Duodenal mucosa (tissue), 2 donors: ENCODE measurements around the gene DNAH14.
"Not testable (repeated sequence)": the region's sequence is repeated elsewhere in the genome, so short reads cannot be mapped to it uniquely, and the experiment has no call there.

Experiments
- H3K27ac ChIP-seq: one replicate; pipeline ENCODE4 v1.7.0; 2013; ENCODE audit warnings: low read depth, low read length
- H3K27me3 ChIP-seq, 2 donors: one replicate each; pipeline ENCODE4 v1.7.0; 2013; ENCODE audit warnings: low read length in 2 of 2, control low read depth in 1 of 2; ENCODE audit not compliant: insufficient read depth in 2 of 2, control insufficient read depth in 1 of 2
- H3K36me3 ChIP-seq, 2 donors: one replicate each; pipeline ENCODE4 v1.7.0; 2013; ENCODE audit warnings: low read length in 2 of 2, control low read depth in 1 of 2; ENCODE audit not compliant: insufficient read depth in 2 of 2, control insufficient read depth in 1 of 2
- H3K4me1 ChIP-seq, 2 donors: one replicate each; pipeline ENCODE4 v1.7.0; 2013; ENCODE audit warnings: low read length in 2 of 2, control low read depth in 1 of 2; ENCODE audit not compliant: insufficient read depth in 2 of 2, control insufficient read depth in 1 of 2
- H3K4me3 ChIP-seq, 2 donors: one replicate each; pipeline ENCODE4 v1.7.0; 2013; ENCODE audit warnings: low read length in 2 of 2, low read depth in 1 of 2
- H3K9ac ChIP-seq, 2 donors: one replicate each; pipeline ENCODE4 v1.7.0; 2013; ENCODE audit warnings: low read length in 2 of 2, low read depth in 1 of 2
- H3K9me3 ChIP-seq, 2 donors: one replicate each; pipeline ENCODE4 v1.7.0; 2013; ENCODE audit warnings: low read length in 2 of 2, control low read depth in 1 of 2; ENCODE audit not compliant: control insufficient read depth in 1 of 2

The DNAH14 gene

GRCh38 chr1:224991550-224991949 is 62.1 kb downstream of the DNAH14 start:
- H3K4me1 ChIP-seq = not testable (repeated sequence)

DNA sequence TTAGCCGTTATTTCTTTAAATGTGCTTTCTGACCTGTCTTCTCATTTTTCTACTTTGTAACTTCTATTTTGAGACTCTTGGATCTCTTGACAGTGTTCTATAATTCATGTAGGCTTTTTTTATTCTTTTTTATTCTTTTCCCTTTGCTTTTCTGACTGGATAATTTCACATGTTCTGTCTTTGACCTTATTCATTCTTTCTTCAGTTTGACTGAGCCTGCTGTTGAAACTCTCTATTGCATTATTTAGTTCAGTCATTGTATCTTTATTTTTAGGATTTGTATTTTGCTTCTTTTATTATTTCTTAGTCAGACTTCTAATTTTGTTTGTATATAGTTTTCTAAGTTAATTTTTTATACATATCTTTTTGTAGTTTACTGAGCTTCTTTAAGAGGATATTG is 66.1 kb downstream of the DNAH14 start:
- no peak overlapping the region for H3K9ac ChIP-seq
- H3K4me1 ChIP-seq = no peaks in the 10 kb centered on the region
- H3K27ac ChIP-seq = no peak overlapping the region
- no peak overlapping the region for H3K4me3 ChIP-seq
- H3K27me3 ChIP-seq = no peaks in the 10 kb centered on the region
- peaks cover 0 to 6% of the 10 kb centered on the region in 2 donors for H3K9me3 ChIP-seq
- H3K36me3 ChIP-seq = no peaks in the 10 kb centered on the region

More at GRCh38 chr1:224991550-224991949, 62.1 kb downstream of the DNAH14 start:
- H3K36me3 ChIP-seq, H3K4me3 ChIP-seq, H3K27ac ChIP-seq, H3K9ac ChIP-seq, H3K27me3 ChIP-seq, H3K9me3 ChIP-seq: not testable (repeated sequence)

- Histone ChIP-seq H3K27ac (no peak overlapping the region), H3K4me3 (no peak overlapping the region), H3K36me3 (no peaks in the 10 kb centered on the region), H3K9me3 (peaks cover 0 to 6% of the 10 kb centered on the region in 2 donors), H3K4me1 (no peaks in the 10 kb centered on the region), H3K9ac (no peak overlapping the region), H3K27me3 (no peaks in the 10 kb centered on the region)
These were observed 66.8 kb downstream of the DNAH14 start for GRCh38 chr1:224996266-224996665.

DNA sequence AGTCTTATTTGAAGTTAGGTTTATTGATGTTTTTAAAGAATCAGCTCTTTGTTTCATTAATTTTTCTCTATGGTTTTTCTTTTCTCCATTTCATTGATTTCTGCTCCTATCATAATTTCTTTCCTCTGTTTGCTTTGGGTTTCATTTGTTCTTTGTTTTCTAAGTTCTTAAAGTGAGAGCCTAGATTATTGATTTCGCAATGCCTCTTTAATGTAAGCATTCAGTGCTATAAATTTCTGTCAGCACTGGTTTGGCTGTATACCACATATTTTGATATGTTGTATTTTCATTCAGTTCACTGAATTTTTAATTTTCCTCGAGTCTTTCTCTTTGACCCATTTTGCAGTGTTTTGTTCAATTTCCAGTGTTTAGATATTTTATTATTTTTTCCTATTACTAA is 68.7 kb downstream of the DNAH14 start:
- H3K9me3 ChIP-seq = peaks cover 0 to 6% of the 10 kb centered on the region in 2 donors

DNA sequence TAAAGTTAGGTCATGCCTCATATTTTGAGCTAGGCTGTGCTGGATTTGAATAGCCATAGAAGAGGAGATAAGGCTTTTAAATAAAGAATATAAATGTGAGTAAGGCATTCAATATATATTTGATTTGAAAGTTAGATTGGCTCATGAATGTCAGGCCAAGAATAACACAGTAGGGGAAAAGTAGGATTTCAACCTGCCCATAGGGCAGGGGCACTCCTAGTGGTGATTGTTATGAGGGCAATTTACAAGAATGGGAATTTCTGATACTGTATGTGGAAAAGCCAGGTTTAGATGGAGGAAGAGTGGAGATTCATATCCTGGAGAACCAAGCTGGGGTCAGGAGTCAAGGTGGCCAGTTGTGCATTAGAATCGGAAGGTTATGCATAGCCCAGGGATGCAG is 74.9 kb downstream of the DNAH14 start:
- Histone ChIP-seq H3K36me3 (no peaks in the 10 kb centered on the region), H3K4me1 (no peaks in the 10 kb centered on the region), H3K27ac (no peak overlapping the region), H3K9ac (no peak overlapping the region), H3K27me3 (no peaks in the 10 kb centered on the region), H3K9me3 (no peaks in the 10 kb centered on the region), H3K4me3 (no peak overlapping the region)

More for the DNA sequence above, 68.7 kb downstream of the DNAH14 start:
- Histone ChIP-seq H3K4me3 (no peak overlapping the region), H3K36me3 (no peaks in the 10 kb centered on the region), H3K4me1 (no peaks in the 10 kb centered on the region), H3K27ac (no peak overlapping the region), H3K27me3 (no peaks in the 10 kb centered on the region), H3K9ac (no peak overlapping the region)

- H3K9me3 ChIP-seq, H3K9ac ChIP-seq, H3K36me3 ChIP-seq, H3K4me1 ChIP-seq, H3K4me3 ChIP-seq, H3K27ac ChIP-seq, H3K27me3 ChIP-seq: not testable (repeated sequence)
These were observed 76.9 kb downstream of the DNAH14 start for GRCh38 chr1:225006352-225006751.

DNA sequence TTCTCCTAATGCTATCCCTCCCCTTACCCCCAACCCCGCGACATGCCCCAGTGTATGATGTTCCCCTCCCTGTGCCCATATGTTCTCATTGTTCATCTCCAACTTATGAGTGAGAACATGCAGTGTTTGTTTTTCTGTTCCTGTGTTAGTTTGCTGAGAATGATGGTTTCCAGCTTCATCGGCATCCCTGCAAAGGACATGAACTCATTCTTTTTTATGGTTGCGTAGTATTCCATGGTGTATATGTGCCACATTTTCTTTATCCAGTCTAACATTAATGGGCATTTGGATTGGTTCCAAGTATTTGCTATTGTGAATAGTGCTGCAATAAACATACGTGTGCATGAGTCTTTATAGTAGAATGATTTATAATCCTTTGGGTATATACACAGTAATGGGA is 78.6 kb downstream of the DNAH14 start:
- not testable (repeated sequence) for H3K9ac ChIP-seq

GRCh38 chr1:225021037-225021436 is 91.6 kb downstream of the DNAH14 start:
- H3K9ac ChIP-seq = no peak overlapping the region
- no peaks in the 10 kb centered on the region for H3K4me1 ChIP-seq
- no peak overlapping the region for H3K27ac ChIP-seq
- H3K9me3 ChIP-seq = peaks cover 0 to 5% of the 10 kb centered on the region in 2 donors
- no peaks in the 10 kb centered on the region for H3K27me3 ChIP-seq
- H3K36me3 ChIP-seq = no peaks in the 10 kb centered on the region
- H3K4me3 ChIP-seq = no peak overlapping the region

More for the DNA sequence above, 78.6 kb downstream of the DNAH14 start:
- H3K27ac ChIP-seq, H3K9me3 ChIP-seq, H3K4me1 ChIP-seq, H3K36me3 ChIP-seq, H3K4me3 ChIP-seq, H3K27me3 ChIP-seq: not testable (repeated sequence)

DNA sequence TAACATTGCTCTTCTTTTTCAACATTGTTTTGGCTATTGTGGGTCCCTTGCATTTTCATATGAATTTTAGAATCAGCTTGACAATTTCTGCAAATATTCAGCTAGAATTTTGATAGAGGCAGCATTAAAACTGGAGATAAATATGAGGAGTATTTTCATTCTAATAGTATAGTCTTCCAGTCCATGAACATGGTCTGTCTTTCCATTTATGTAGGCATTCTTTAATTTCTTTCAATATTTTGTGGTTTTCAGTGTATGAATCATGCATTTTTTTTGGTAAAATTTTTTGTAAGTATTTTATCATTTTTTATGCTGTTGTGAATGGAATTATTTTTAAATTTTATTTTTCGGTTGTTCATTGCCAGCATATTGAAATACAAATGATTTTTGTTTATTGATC is 97.2 kb downstream of the DNAH14 start:
- Histone ChIP-seq H3K4me3 (no peak overlapping the region), H3K36me3 (no peaks in the 10 kb centered on the region), H3K9ac (no peak overlapping the region), H3K27me3 (no peaks in the 10 kb centered on the region), H3K4me1 (no peaks in the 10 kb centered on the region), H3K27ac (no peak overlapping the region), H3K9me3 (no peaks in the 10 kb centered on the region)

- H3K9me3 ChIP-seq, H3K27ac ChIP-seq, H3K9ac ChIP-seq, H3K36me3 ChIP-seq, H3K4me1 ChIP-seq, H3K27me3 ChIP-seq, H3K4me3 ChIP-seq: not testable (repeated sequence)
These were observed 107.0 kb downstream of the DNAH14 start for GRCh38 chr1:225036441-225036840.

DNA sequence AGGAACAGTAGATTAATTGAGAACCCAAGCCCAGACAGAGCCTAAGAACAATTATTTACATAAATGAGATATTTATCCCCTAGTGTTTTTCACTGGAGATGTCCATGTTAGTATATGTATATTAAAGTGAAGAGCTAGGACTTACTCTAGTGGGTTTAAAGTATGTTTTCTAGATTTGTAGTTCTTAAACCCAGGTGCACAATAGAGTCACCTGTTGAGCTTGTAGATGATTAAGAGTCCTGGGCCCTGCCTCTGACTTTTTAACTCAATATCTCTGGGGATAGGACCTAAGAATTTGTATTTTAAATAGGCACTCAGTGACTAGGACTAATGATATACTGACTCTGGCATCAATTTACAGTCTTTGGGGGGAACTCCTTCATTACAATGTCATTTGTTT is 112.8 kb downstream of the DNAH14 start:
- no peak overlapping the region for H3K27ac ChIP-seq
- no peaks in the 10 kb centered on the region for H3K9me3 ChIP-seq
- H3K9ac ChIP-seq = no peak overlapping the region
- H3K4me3 ChIP-seq = no peak overlapping the region
- H3K27me3 ChIP-seq = no peaks in the 10 kb centered on the region
- no peaks in the 10 kb centered on the region for H3K36me3 ChIP-seq
- no peaks in the 10 kb centered on the region for H3K4me1 ChIP-seq
